ENCODE results near the gene NLN.
"Not testable (repeated sequence)": the region's sequence is repeated elsewhere in the genome, so short reads cannot be mapped to it uniquely, and the experiment has no call there.

The NLN gene

DNA sequence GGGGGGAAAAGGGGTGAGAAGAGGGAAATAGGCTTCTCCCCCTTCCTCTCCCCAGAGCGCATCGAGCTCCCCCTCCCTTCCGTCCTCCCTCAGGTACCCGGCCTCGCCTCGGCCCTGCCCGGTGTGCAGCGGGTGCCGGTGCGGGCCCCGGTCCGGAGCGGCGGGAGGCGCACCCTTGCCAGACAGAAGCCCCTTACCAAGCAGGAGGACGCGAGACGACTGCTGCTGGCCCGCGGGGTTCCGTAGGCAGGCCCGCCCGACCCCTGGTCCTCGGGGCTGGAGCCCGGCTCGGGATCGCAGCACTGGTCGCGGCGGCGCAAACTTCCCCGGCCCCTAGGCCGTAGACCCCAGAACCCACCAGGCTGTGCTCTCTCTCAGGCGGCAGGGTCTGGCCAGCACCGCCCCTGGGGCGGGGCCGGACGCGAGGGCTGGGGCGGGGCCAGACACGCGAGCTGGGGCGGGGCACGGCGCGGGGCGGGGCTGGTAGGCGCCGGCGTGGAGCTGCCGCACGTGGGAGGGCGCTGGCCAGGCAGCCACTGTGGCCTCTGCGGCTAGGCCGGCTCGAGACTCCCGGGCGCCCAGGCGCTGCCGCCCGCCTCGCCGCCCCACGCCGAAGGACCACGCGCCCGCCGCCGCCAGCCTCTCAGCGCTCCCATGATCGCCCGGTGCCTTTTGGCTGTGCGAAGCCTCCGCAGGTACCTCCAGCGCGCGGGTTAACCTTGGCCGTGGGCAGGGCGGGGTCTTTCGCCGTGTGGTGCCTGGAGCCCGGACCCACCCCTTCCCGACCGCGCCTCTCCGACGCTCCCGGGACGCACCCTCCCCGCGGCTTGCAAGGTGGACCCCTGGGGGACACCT, at the start of gene NLN, which contains the start of gene SGTB:
Gene NLN, plus strand, starts transcription at position 486 of the 855 bp plus-strand sequence. Its CDS starts 169 bp downstream, at position 655.
Gene SGTB, minus strand, starts transcription at position 390 of the 855 bp plus-strand sequence. CDS start 1,302 bp downstream, outside the sequence.
- peak; percentile 79 for DNase-seq (ENCODE audit: low read depth)

DNA sequence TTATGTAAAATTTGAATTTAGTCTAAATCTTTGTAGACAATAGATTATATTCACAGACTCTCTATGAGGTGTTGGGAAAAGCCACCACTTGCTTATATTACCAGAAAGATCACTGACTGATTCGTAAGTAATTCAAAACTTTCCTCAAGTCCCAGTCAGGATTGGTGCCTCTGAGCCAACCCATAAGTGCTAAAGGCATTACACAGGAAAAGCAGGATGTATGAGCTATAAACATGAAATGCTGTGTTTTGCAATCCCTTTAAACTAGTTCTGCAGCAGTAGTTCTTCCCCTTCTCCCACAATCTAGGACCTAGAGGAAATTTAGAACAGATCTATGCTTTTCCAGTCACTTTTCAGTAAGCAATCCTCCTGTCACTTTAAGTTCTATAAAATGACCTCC, 49.2 kb upstream of the NLN start:
- DNase-seq (ENCODE audit: low read depth) = no peak

- DNase-seq (ENCODE audit: low read depth) = no peak
These were observed 47.3 kb upstream of the NLN start for GRCh38 chr5:65674749-65675148.

DNA sequence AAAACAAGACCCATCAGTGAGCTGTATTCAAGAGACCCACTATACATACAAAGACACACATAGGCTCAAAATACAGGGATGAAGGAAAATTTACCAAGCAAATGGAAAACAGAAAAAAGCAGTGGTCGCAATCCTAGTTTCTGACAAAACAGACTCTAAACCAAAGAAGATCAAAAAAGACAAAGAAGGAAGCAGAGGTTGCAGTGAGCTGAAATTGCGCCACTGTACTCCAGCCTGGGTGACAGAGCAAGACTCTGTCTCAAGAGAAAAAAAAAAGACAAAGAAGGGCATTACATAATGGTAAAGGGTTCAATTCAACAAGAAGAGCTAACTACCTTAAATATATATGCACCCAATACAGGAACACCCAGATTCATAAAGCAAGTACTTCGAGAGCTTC, 45.9 kb upstream of the NLN start:
- DNase-seq (ENCODE audit: low read depth) = not testable (repeated sequence)

GRCh38 chr5:65682148-65682547, 39.9 kb upstream of the NLN start:
- DNase-seq (ENCODE audit: low read depth) = no peak

DNA sequence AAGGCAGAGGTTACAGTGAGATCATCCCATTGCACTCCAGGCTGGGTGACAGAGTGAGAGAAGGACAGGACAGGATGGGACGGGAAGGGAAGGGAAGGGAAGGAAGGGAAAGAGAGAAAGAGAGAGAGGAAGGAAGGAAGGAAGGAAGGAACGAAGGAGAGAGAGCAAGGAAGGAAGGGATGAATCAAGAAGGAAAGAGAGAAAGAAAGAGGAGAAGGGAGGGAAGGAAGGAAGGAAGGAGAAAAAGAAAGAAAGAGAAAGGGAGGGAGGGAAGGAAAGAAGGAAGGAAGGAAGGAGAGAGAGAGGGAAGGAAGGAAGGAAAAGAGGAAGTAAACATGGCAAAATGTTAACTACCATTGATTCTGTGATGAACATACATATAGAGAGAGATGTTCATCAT, 28.9 kb upstream of the NLN start:
- no peak for DNase-seq (ENCODE audit: low read depth)

GRCh38 chr5:65695162-65695755, 26.7 kb upstream of the NLN start:
- DNase-seq (ENCODE audit: low read depth) = no peak

- DNase-seq (ENCODE audit: low read depth) = no peak
These were observed 26.1 kb upstream of the NLN start for GRCh38 chr5:65695896-65696295.

- DNase-seq (ENCODE audit: low read depth) = no peak
These were observed 25.1 kb upstream of the NLN start for GRCh38 chr5:65696892-65697291.

DNA sequence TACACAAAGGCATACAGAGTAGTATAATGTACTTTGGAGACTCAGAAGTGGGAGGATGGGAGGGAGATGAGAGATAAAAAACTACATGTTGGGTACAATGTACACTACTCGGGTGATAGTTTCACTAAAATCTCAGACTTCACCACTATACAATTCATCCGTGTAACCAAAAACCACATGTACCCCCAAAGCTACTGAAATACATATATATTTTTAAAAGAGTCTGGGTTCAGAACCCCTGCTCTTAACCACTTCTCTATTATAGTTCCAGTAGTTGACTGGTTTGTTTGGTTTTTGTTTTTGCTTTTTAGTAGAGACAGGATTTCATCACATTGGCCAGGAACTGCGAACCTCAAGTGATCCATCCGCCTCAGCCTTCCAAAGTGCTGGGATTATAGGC, 22.7 kb upstream of the NLN start:
- DNase-seq (ENCODE audit: low read depth) = no peak

- DNase-seq (ENCODE audit: low read depth) = no peak
These were observed 20.0 kb upstream of the NLN start for GRCh38 chr5:65702036-65702435.

DNA sequence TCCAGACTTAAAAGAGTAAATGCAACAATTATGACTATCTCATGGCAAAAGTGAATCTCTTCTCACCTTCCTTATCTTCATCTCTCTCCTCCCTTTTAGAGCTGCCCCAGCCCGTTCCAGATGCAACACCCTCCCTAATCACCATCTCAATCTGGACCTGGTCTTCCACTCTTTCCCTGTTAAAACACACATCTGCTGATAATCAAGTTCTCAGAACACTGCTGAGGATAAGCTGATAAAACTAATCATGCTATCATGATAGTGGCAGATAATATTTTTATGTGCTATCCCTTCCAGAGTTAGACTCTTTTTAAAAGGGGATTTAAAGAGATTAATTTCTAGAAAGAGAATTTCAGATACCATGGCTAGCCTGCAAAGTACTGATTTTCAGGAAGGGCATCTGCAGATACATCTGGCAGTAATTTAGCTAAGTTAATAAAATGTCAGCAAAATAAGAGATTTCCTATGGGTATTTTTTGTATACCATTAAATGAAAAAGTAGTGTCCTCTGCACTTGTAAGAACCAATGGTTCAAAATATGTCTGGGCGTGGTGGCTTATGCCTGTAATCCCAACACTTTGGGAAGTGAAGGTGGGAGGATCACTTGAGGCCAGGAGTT, 17.3 kb upstream of the NLN start:
- no peak for DNase-seq (ENCODE audit: low read depth)

DNA sequence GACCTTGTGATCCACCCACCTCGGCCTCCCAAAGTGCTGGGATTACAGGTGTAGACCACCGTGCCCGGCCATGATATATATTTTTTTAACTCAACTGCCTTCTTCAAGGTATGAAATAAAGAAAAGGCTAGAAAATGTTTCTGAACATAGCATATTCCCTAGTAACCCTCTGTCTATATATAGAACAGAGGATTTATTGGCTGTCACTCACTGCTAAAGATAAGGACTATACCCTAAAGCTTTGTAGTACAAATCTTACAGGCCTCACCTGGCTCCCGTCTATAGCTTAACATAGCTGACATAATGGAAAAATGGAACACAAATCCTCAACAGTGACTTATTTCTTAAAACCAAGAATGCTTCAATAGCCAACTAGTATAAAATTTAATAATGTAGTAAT, 14.3 kb upstream of the NLN start:
- DNase-seq (ENCODE audit: low read depth) = no peak

DNA sequence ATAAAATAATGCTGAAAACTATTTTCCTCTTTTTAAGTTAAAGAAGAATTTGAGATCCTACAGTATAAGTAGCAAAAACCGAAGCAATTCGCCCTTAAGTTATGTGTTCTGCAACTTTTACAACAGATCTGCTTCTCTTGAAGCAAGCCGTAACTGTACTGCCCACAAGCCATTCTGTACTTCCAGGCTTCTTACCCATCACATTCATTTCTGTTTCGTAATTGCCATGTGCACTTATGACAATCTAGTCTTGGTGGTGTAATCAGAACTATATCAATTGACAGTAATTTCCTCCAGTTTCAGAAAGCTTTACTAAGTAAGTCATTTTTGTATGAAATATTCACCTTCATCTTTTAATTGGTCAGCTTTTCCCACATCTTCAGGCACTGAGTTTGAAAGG, 13.9 kb upstream of the NLN start:
- no peak for DNase-seq (ENCODE audit: low read depth)

GRCh38 chr5:65718576-65719310, 3.3 kb upstream of the NLN start:
- no peak for DNase-seq (ENCODE audit: low read depth)

GRCh38 chr5:65721050-65721719, 820 bp upstream of the NLN start:
- DNase-seq (ENCODE audit: low read depth) = no peak

- DNase-seq (ENCODE audit: low read depth) = no peak
These were observed 784 bp downstream of the NLN start for GRCh38 chr5:65722575-65723403.

DNA sequence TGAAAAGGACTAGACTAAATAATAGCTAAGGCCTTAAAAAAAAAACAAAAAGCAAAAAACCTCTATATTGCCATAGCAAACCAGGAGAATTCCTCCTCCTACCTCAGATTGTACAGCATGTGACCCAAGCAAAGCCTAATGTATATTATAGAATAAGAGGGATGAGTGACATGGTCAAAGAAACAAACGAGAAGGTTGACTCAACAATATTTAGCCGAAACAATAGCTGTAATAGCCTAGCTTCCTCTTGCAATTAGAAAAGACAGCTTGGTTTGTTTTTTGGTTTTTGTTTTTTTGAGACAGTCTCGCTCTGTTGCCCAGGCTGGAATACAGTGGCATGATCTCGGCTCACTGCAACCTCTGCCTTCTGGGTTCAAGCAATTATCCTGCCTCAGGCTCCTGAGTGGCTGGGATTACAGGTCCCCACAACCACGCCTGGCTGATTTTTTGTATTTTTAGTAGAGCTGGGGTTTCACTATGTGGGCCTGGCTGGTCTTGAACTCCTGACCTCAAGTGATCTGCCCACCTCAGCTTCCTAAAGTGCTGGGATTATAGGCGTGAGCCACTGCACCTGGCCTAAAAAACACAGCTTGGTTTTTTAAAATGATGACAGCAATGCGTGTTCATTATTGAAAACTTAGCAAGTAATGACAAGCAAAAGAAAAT, 5.6 kb downstream of the NLN start:
- DNase-seq (ENCODE audit: low read depth) = no peak

- DNase-seq (ENCODE audit: low read depth) = no peak
These were observed 6.2 kb downstream of the NLN start for GRCh38 chr5:65728218-65728617.

DNA sequence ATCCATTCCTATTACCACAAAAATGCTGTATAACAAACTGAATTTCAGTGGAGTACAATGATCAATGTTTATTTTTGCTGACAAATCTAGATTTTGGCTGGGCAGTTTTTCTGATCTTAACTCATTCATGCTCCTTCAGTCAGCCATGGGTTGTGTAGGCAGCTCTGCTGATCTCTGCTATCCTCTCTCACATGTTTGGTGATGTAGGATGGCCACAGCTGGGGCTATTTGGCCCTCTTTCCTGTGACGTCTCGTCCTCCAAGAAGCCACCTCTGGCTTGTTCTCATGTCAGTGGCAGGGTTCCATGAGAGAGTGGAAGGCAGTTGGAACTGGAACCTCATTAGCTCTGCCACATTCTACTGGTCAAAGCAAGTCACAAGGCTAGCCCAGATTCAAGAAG, 8.9 kb downstream of the NLN start:
- DNase-seq (ENCODE audit: low read depth) = no peak
